ENCODE results near the gene TAS1R3.

Gene TAS1R3

GRCh38 chr1:1324524-1325287 is 6.4 kb upstream of the TAS1R3 start, which contains the start of the genes CPTP and INTS11:
Gene CPTP (plus strand): TSS chr1:1324802. CDS start chr1:1326911, 2,109 bp downstream.
Gene INTS11 (minus strand): TSS chr1:1324660. CDS start chr1:1324608, 52 bp downstream.
- DNase-seq = peak; percentile 95

GRCh38 chr1:1325288-1326074 is 5.6 kb upstream of the TAS1R3 start:
- no peak for DNase-seq

GRCh38 chr1:1326075-1326605 is 4.9 kb upstream of the TAS1R3 start:
- DNase-seq = no peak

- no peak for DNase-seq
Observed at GRCh38 chr1:1327291-1327690, 3.8 kb upstream of the TAS1R3 start.

GRCh38 chr1:1328254-1328653 is 2.8 kb upstream of the TAS1R3 start:
- DNase-seq = no peak

- no peak for DNase-seq
Observed at GRCh38 chr1:1329304-1330210, 1.5 kb upstream of the TAS1R3 start.

- DNase-seq = no peak
Observed at GRCh38 chr1:1330366-1331067, 563 bp upstream of the TAS1R3 start.

GRCh38 chr1:1332031-1332755 is 1.1 kb downstream of the TAS1R3 start:
- no peak for DNase-seq

GRCh38 chr1:1332774-1333480 is 1.8 kb downstream of the TAS1R3 start:
- DNase-seq = no peak

GRCh38 chr1:1333551-1334241 is 2.6 kb downstream of the TAS1R3 start:
- no peak for DNase-seq

GRCh38 chr1:1334835-1335234 is 3.8 kb downstream of the TAS1R3 start:
- no peak for DNase-seq

GRCh38 chr1:1335283-1335682 is 4.2 kb downstream of the TAS1R3 start:
- DNase-seq = no peak

GRCh38 chr1:1335792-1336248 is 4.7 kb downstream of the TAS1R3 start:
- no peak for DNase-seq

GRCh38 chr1:1336446-1336845 is 5.4 kb downstream of the TAS1R3 start:
- DNase-seq = no peak

- DNase-seq = no peak
Observed at GRCh38 chr1:1336931-1337792, 6.1 kb downstream of the TAS1R3 start.

GRCh38 chr1:1337793-1338147 is 6.7 kb downstream of the TAS1R3 start:
- DNase-seq = peak; percentile 54

GRCh38 chr1:1338278-1338677 is 7.2 kb downstream of the TAS1R3 start:
- DNase-seq = no peak

GRCh38 chr1:1340185-1340584 is 9.1 kb downstream of the TAS1R3 start:
- DNase-seq = no peak

Measured in stimulated activated CD4-positive, alpha-beta T cell treated with anti-CD3 and anti-CD28 coated beads, Interleukin-4, amount 100 ng/mL, for 1 hour (primary cell).